ENCODE measurements around the gene TUBA3D.
"Not testable (repeated sequence)": the region's sequence is repeated elsewhere in the genome, so short reads cannot be mapped to it uniquely, and the experiment has no call there.

The TUBA3D gene

GRCh38 chr2:131516011-131516410, 40.1 kb downstream of the TUBA3D start:
- no peak for FAIRE-seq

- not testable (repeated sequence) for FAIRE-seq
These were observed 40.7 kb downstream of the TUBA3D start for GRCh38 chr2:131516621-131517020.

- no peak for FAIRE-seq
These were observed 41.4 kb downstream of the TUBA3D start for GRCh38 chr2:131517106-131517831.

GRCh38 chr2:131517856-131518255, 41.9 kb downstream of the TUBA3D start:
- FAIRE-seq, result not testable (repeated sequence)

- FAIRE-seq, result not testable (repeated sequence)
These were observed 42.6 kb downstream of the TUBA3D start for GRCh38 chr2:131518531-131518930.

- no peak for FAIRE-seq
These were observed 43.5 kb downstream of the TUBA3D start for GRCh38 chr2:131519466-131519865.

GRCh38 chr2:131519871-131520470, 44.1 kb downstream of the TUBA3D start:
- FAIRE-seq, result not testable (repeated sequence)

- FAIRE-seq, result no peak
These were observed 44.6 kb downstream of the TUBA3D start for GRCh38 chr2:131520526-131520925.

GRCh38 chr2:131521524-131521923, 45.6 kb downstream of the TUBA3D start:
- FAIRE-seq, result not testable (repeated sequence)

GRCh38 chr2:131521961-131522781, 46.3 kb downstream of the TUBA3D start:
- no peak for FAIRE-seq

GRCh38 chr2:131525256-131525655, 49.3 kb downstream of the TUBA3D start:
- not testable (repeated sequence) for FAIRE-seq

GRCh38 chr2:131527131-131528001, 51.4 kb downstream of the TUBA3D start, which contains the start of gene CCDC74A:
Gene CCDC74A (plus strand): TSS chr2:131527888. CDS start chr2:131527971, 83 bp downstream.
- not testable (repeated sequence) for FAIRE-seq

GRCh38 chr2:131528981-131529863, 53.3 kb downstream of the TUBA3D start:
- FAIRE-seq, result not testable (repeated sequence)

GRCh38 chr2:131529864-131530445, 54.0 kb downstream of the TUBA3D start:
- FAIRE-seq, result not testable (repeated sequence)

GRCh38 chr2:131530626-131531344, 54.9 kb downstream of the TUBA3D start:
- FAIRE-seq, result not testable (repeated sequence)

- not testable (repeated sequence) for FAIRE-seq
These were observed 55.7 kb downstream of the TUBA3D start for GRCh38 chr2:131531547-131532185.
